Measurements from ENCODE around the gene RELL2.

- TF ChIP-seq ARNT (IDR thresholded peaks at IDR 0.05) (no peak), TARDBP (IDR thresholded peaks at IDR 0.05) (no peak), ELF4 (IDR thresholded peaks at IDR 0.05) (no peak), NFRKB (IDR thresholded peaks at IDR 0.05) (no peak), FOXK2 (IDR thresholded peaks at IDR 0.05) (no peak)
These were observed 28.8 kb upstream of the RELL2 start for GRCh38 chr5:141608046-141608445.
